A549 (cell line): ENCODE data around the gene PHYKPL. TPM values are rescaled to one million over a fixed set of nuclear protein-coding genes. Genes with fewer than 3 reads are reported as not detected.
A peak's percentile ranks its signal among the peaks of the same experiment; 100 is the strongest.

Experiments used
- ATAC-seq, 2 experiments: fragments of 200-7000 bp in 1 of 2; fragments of >200 bp in 1 of 2; cut with Nextera tagmentation in 1 of 2; cut with Tn5 transposase in 1 of 2; 3 replicates each; pipeline versions ENCODE4 v1.8.0 to v1.9.1; 2018 to 2020; ENCODE audit warnings: mild to moderate bottlenecking in 1 of 2, moderate library complexity in 1 of 2
- CTCF ChIA-PET: fragments of 300-600 bp; sonication (Branson Sonifier 250); formaldehyde crosslinking; extraction: SDS; loops from one replicate; lab custom pipeline; 2021; ENCODE audit warnings: antibody characterized with exemption, inconsistent platforms; lab: Yijun Ruan, JAX
- POLR2A ChIA-PET: fragments of 350-600 bp; formaldehyde crosslinking; extraction: SDS; loops from one replicate; lab custom pipeline; 2021; ENCODE audit warnings: antibody characterized with exemption, inconsistent platforms; lab: Yijun Ruan, JAX
- DNase-seq, 2 experiments: peaks; one replicate each; pipeline versions ENCODE4 v3.0.0 to v3.0.0-alpha.2; 2011 to 2016; ENCODE audit warnings: low read depth in 1 of 2, low spot score in 1 of 2
- FAIRE-seq: peaks from 2 replicates; lab custom pipeline; 2011; peaks lifted over from hg19 to GRCh38; lab: Jason Lieb, UNC
- H3K27ac ChIP-seq, 2 experiments: fragments of >200 bp; sonication (Bioruptor Twin); formaldehyde crosslinking; 3 replicates each; pipeline ENCODE4 v1.5.1; 2016 to 2017
- H3K4me1 ChIP-seq: fragments of >200 bp; sonication (Bioruptor Twin); formaldehyde crosslinking; 3 replicates; pipeline ENCODE4 v1.6.1; 2016
- H3K4me2 ChIP-seq: fragments of >200 bp; sonication (Bioruptor Twin); formaldehyde crosslinking; 3 replicates; pipeline ENCODE4 v1.6.1; 2016
- H3K4me3 ChIP-seq: fragments of >200 bp; sonication (Bioruptor Twin); formaldehyde crosslinking; 3 replicates; pipeline ENCODE4 v1.5.1; 2016
- H3K9me3 ChIP-seq: fragments of >200 bp; sonication (Bioruptor Twin); formaldehyde crosslinking; 3 replicates; pipeline ENCODE4 v1.6.1; 2016
- BHLHE40 ChIP-seq: IDR thresholded peaks from 2 replicates; pipeline ENCODE4 v1.6.1; 2012; ENCODE audit warnings: low read depth, low read length, inconsistent platforms
- CBX2 ChIP-seq: fragments of 200-600 bp; sonication (generic); IDR thresholded peaks from 2 replicates; pipeline ENCODE4 v1.6.1; 2016; ENCODE audit warnings: low read depth, mild to moderate bottlenecking, borderline replicate concordance
- EHMT2 ChIP-seq: fragments of 200-600 bp; sonication (generic); IDR thresholded peaks from 2 replicates; pipeline ENCODE4 v1.6.1; 2016; ENCODE audit warnings: antibody characterized with exemption, low read depth, mild to moderate bottlenecking, moderate library complexity
- EP300 ChIP-seq, 2 experiments: fragments of >200 bp; sonication (Bioruptor Twin); formaldehyde crosslinking; IDR thresholded peaks; 2 replicates in 1 of 2; 3 replicates in 1 of 2; pipeline ENCODE4 v1.6.1; 2016 to 2017
- ESRRA ChIP-seq: fragments of 150-350 bp; IDR thresholded peaks from 2 replicates; pipeline ENCODE4 v1.6.1; 2014; ENCODE audit warnings: mild to moderate bottlenecking, low read length, borderline replicate concordance
- FOSB ChIP-seq: fragments of 250-450 bp; sonication (Bioruptor Pico); IDR thresholded peaks from 2 replicates; pipeline ENCODE4 v1.5.0; 2020; ENCODE audit warnings: mild to moderate bottlenecking, moderate library complexity
- FOSL2 ChIP-seq, 2 experiments: fragments of 450-650 bp in 1 of 2; fragments of >200 bp in 1 of 2; sonication (Bioruptor Twin) in 1 of 2; formaldehyde crosslinking; IDR thresholded peaks; 2 replicates each; pipeline versions ENCODE4 v1.5.0 to v1.6.1; 2016 to 2020; ENCODE audit warnings: mild to moderate bottlenecking in 1 of 2, moderate library complexity in 1 of 2
- HES2 ChIP-seq: fragments of >200 bp; sonication (Bioruptor Twin); formaldehyde crosslinking; IDR thresholded peaks from 2 replicates; pipeline ENCODE4 v1.6.1; 2016
- HEYL ChIP-seq: fragments of 250-450 bp; sonication (Bioruptor Pico); IDR thresholded peaks from 2 replicates; pipeline ENCODE4 v1.8.0; 2021; ENCODE audit warnings: mild to moderate bottlenecking, moderate library complexity
- HOXA7 ChIP-seq: fragments of 250-450 bp; sonication (Bioruptor Pico); IDR thresholded peaks from 2 replicates; pipeline ENCODE4 v1.5.0; 2020; ENCODE audit warnings: mild to moderate bottlenecking, moderate library complexity
- HOXB13 ChIP-seq: fragments of 250-450 bp; sonication (Bioruptor Pico); IDR thresholded peaks from 2 replicates; pipeline ENCODE4 v1.5.0; 2020; ENCODE audit warnings: low read depth, mild to moderate bottlenecking, moderate library complexity
- HOXB5 ChIP-seq: fragments of 250-450 bp; sonication (Bioruptor Pico); IDR thresholded peaks from 2 replicates; pipeline ENCODE4 v1.5.0; 2020; ENCODE audit warnings: mild to moderate bottlenecking, moderate library complexity
- MAFK ChIP-seq: fragments of 450-650 bp; IDR thresholded peaks from 2 replicates; pipeline ENCODE4 v1.6.1; 2014; ENCODE audit not compliant: partially characterized antibody
- NR3C1 ChIP-seq: fragments of >200 bp; sonication (Bioruptor Twin); formaldehyde crosslinking; IDR thresholded peaks from 3 replicates; pipeline ENCODE4 v1.6.1; 2017
- PBX3 ChIP-seq: IDR thresholded peaks from 2 replicates; pipeline ENCODE4 v1.6.1; 2012
- RAD21 ChIP-seq, 2 experiments: fragments of >200 bp in 1 of 2; sonication (Bioruptor Twin) in 1 of 2; formaldehyde crosslinking in 1 of 2; IDR thresholded peaks in 1 of 2; conservative IDR thresholded peaks in 1 of 2; 2 replicates in 1 of 2; 3 replicates in 1 of 2; pipeline ENCODE4 v1.6.1; 2012 to 2018; ENCODE audit warnings: inconsistent platforms in 1 of 2
- RARB ChIP-seq: fragments of 250-450 bp; sonication (Bioruptor Pico); IDR thresholded peaks from 2 replicates; pipeline ENCODE4 v1.8.0; 2021; ENCODE audit warnings: mild to moderate bottlenecking, moderate library complexity
- RFX5 ChIP-seq: fragments of 450-650 bp; IDR thresholded peaks from 2 replicates; pipeline ENCODE4 v1.7.1; 2014; ENCODE audit warnings: antibody characterized with exemption, mild to moderate bottlenecking, moderate library complexity
- SMC3 ChIP-seq: fragments of >200 bp; sonication (Bioruptor Twin); formaldehyde crosslinking; IDR thresholded peaks from 3 replicates; pipeline ENCODE4 v1.6.1; 2018; ENCODE audit warnings: inconsistent platforms
- ZNF302 ChIP-seq: fragments of 250-450 bp; sonication (Bioruptor Pico); IDR thresholded peaks from 2 replicates; pipeline ENCODE4 v1.9.0; 2021; ENCODE audit warnings: inconsistent platforms, mild to moderate bottlenecking, moderate library complexity
- WGBS: methylation state at CpG from one replicate; pipeline ENCODE4 v1.1.6; 2017; ENCODE audit errors: missing lambda C conversion rate; 5-methylcytosine and 5-hydroxymethylcytosine counted together
- polyA plus RNA-seq, 4 experiments: library from polyadenylated mRNA; depleted of rRNA in 3 of 4; stranded (reverse); fragments of >200 nt; fragmentation: RNase III in 1 of 4; extraction: RNeasy Plus Mini Kit Qiagen cat#74134 plus additional on column Dnase treatment in 1 of 4; gene quantifications; 2 replicates in 3 of 4; 3 replicates in 1 of 4; pipeline ENCODE4 v1.2.3, GENCODE V29; 2011 to 2017
- TF ChIP-seq, protein P1 (sequence below): fragments of >200 bp; sonication (Bioruptor Twin); formaldehyde crosslinking; IDR thresholded peaks from 3 replicates; pipeline ENCODE4 v1.5.1; 2016

PHYKPL gene
- polyA plus RNA-seq, 2 of the 4 experiments (the other 2 are of a cell fraction), result 13.0 to 21.9 TPM

GRCh38 chr5:178279723-178280438 lies 47.3 kb upstream of the PHYKPL start:
- ATAC-seq (peak; percentile 68 to 94; a peak in 5 of 6 replicates), DNase-seq (peak; percentile 54), FAIRE-seq (no peak)
- CTCF ChIA-PET, result interaction anchor here (0.6 to 2.2 kb wide), 15 partner anchors 8 to 1219 kb away, joined by 3 to 16 read pairs (median 4); no protein-coding TSS in a partner anchor
- peaks cover 21% of the 10 kb centered on the region for H3K9me3 ChIP-seq
- H3K4me2 ChIP-seq, result no peak overlapping the region
- H3K4me3 ChIP-seq, result no peak overlapping the region
- 24% methylated on average over 22 of the region's 33 CpGs for WGBS
- POLR2A ChIA-PET, result no interaction called here
- peak; percentile 81 to 90 for TF ChIP-seq RAD21 (conservative IDR thresholded peaks at IDR 0.05 in 1 of 2, IDR thresholded peaks at IDR 0.05 in 1 of 2)
- no peak for TF ChIP-seq NR3C1
- peak; percentile 59 for TF ChIP-seq SMC3
- TF ChIP-seq ESRRA, result no peak
- TF ChIP-seq, protein P1, sequence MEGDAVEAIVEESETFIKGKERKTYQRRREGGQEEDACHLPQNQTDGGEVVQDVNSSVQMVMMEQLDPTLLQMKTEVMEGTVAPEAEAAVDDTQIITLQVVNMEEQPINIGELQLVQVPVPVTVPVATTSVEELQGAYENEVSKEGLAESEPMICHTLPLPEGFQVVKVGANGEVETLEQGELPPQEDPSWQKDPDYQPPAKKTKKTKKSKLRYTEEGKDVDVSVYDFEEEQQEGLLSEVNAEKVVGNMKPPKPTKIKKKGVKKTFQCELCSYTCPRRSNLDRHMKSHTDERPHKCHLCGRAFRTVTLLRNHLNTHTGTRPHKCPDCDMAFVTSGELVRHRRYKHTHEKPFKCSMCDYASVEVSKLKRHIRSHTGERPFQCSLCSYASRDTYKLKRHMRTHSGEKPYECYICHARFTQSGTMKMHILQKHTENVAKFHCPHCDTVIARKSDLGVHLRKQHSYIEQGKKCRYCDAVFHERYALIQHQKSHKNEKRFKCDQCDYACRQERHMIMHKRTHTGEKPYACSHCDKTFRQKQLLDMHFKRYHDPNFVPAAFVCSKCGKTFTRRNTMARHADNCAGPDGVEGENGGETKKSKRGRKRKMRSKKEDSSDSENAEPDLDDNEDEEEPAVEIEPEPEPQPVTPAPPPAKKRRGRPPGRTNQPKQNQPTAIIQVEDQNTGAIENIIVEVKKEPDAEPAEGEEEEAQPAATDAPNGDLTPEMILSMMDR, result peak; percentile 58
- TF ChIP-seq, all 56 proteins: peak for 3
- Histone ChIP-seq H3K4me1 (no peaks in the 10 kb centered on the region), H3K27ac (no peak overlapping the region)

- H3K4me2 ChIP-seq, result no peak overlapping the region
- no peak overlapping the region for H3K4me3 ChIP-seq
- no peaks in the 10 kb centered on the region for H3K4me1 ChIP-seq
- TF ChIP-seq, protein P1, result no peak
- TF ChIP-seq HOXB13 (CRISPR knock-in tag) (no peak), BHLHE40 (no peak), MAFK (no peak), HOXA7 (no peak), FOSB (no peak), PBX3 (no peak), RARB (no peak), HES2 (no peak), HOXB5 (CRISPR knock-in tag) (no peak), SMC3 (no peak), EHMT2 (no peak), ZNF302 (CRISPR knock-in tag) (no peak), EP300 (IDR thresholded peaks at IDR 0.05) (no peak), HEYL (CRISPR knock-in tag) (no peak), RFX5 (no peak), FOSL2 (IDR thresholded peaks at IDR 0.05) (no peak), FOSL2 (CRISPR knock-in tag; IDR thresholded peaks at IDR 0.05) (no peak), CBX2 (no peak)
- no peak for ATAC-seq
- POLR2A ChIA-PET, result no interaction called here
- CTCF ChIA-PET, result interaction anchor here (0.6 to 2.2 kb wide), 6 partner anchors 8 to 1220 kb away, joined by 3 to 16 read pairs (median 4); no protein-coding TSS in a partner anchor
- peaks cover 20% of the 10 kb centered on the region for H3K9me3 ChIP-seq
- no peak for DNase-seq
- WGBS, result 44% methylated on average over 7 of the region's 14 CpGs
- H3K27ac ChIP-seq, result no peak overlapping the region
- no peak for FAIRE-seq
These were observed 46.6 kb upstream of the PHYKPL start for GRCh38 chr5:178279026-178279722.
